CD4-positive, alpha-beta T cell (primary cell): Measurements from ENCODE around the gene FAM184A. TPM values are rescaled to one million over a fixed set of nuclear protein-coding genes. Genes with fewer than 3 reads are reported as not detected.
A peak's percentile ranks its signal among the peaks of the same experiment; 100 is the strongest.

Experiments used
- ATAC-seq: fragments of 200-7000 bp; cut with Tn5 transposase; one replicate; pipeline ENCODE4 v1.10.0; 2022; ENCODE audit warnings: mild to moderate bottlenecking; ENCODE audit not compliant: poor library complexity
- CTCF ChIA-PET: fragments of 350-600 bp; sonication (Branson Sonifier 250); formaldehyde crosslinking; loops from one replicate; lab custom pipeline; 2021; ENCODE audit warnings: antibody characterized with exemption, inconsistent platforms; lab: Charles Lee
- POLR2A ChIA-PET: fragments of 350-600 bp; sonication (Branson Sonifier 250); formaldehyde crosslinking; loops from one replicate; lab custom pipeline; 2021; ENCODE audit warnings: antibody characterized with exemption, inconsistent platforms; lab: Charles Lee
- DNase-seq, 14 experiments: peaks; one replicate each; pipeline ENCODE4 v3.0.0-alpha.2; 2013 to 2020; ENCODE audit warnings: mixed read lengths in 2 of 14
- H3K27ac ChIP-seq, 2 donors: one replicate each; pipeline versions ENCODE4 v1.5.1 to v1.7.0; 2013; ENCODE audit warnings: low read length in 2 of 2, low read depth in 1 of 2, mild to moderate bottlenecking in 1 of 2
- H3K27me3 ChIP-seq, 2 experiments: 1 replicate in 1 of 2; 2 replicates in 1 of 2; pipeline versions ENCODE4 v1.6.1 to v1.7.0; 2013; ENCODE audit warnings: low read length in 2 of 2, control low read depth in 1 of 2, mild to moderate bottlenecking in 1 of 2, moderate library complexity in 1 of 2; ENCODE audit not compliant: insufficient read depth in 2 of 2, control insufficient read depth in 1 of 2
- H3K36me3 ChIP-seq: one replicate; pipeline ENCODE4 v1.6.1; 2013; ENCODE audit warnings: low read length, control low read depth; ENCODE audit not compliant: insufficient read depth
- H3K4me1 ChIP-seq: one replicate; pipeline ENCODE4 v1.6.1; 2013; ENCODE audit warnings: low read length, control low read depth; ENCODE audit not compliant: insufficient read depth
- H3K4me3 ChIP-seq: one replicate; pipeline ENCODE4 v1.5.1; 2013; ENCODE audit warnings: mild to moderate bottlenecking, low read length, moderate library complexity
- H3K9me3 ChIP-seq, 2 experiments: 1 replicate in 1 of 2; 2 replicates in 1 of 2; pipeline versions ENCODE4 v1.6.1 to v1.7.0; 2013; ENCODE audit warnings: low read length in 2 of 2, mild to moderate bottlenecking in 2 of 2, control low read depth in 1 of 2, moderate library complexity in 1 of 2; ENCODE audit not compliant: control insufficient read depth in 1 of 2, insufficient read depth in 1 of 2
- H3K27ac Mint-ChIP-seq: one replicate; pipeline ENCODE4 v1.8.0; 2020; ENCODE audit warnings: mixed read lengths
- H3K27me3 Mint-ChIP-seq: one replicate; pipeline ENCODE4 v1.8.0; 2021; ENCODE audit warnings: mixed read lengths
- H3K36me3 Mint-ChIP-seq: one replicate; pipeline ENCODE4 v1.8.0; 2021; ENCODE audit warnings: low read depth, mixed read lengths
- H3K4me1 Mint-ChIP-seq: one replicate; pipeline ENCODE4 v1.8.0; 2021; ENCODE audit warnings: low read depth, mixed read lengths
- H3K4me3 Mint-ChIP-seq: one replicate; pipeline ENCODE4 v1.8.0; 2020; ENCODE audit warnings: mild to moderate bottlenecking, mixed read lengths
- H3K9me3 Mint-ChIP-seq: one replicate; pipeline ENCODE4 v1.8.0; 2020; ENCODE audit warnings: mixed read lengths
- intact Hi-C, 2 experiments: fragments of 100-400 bp; cut with DNase I in 1 of 2; cut with micrococcal nuclease in 1 of 2; formaldehyde crosslinking; loops; one replicate each; pipeline versions ENCODE4 v1.15.1 to v1.9.0; 2023 to 2025; cut with DNase I, micrococcal nuclease
- total RNA-seq, 174 experiments: library from RNA in 2 of 174; stranded (reverse) in 2 of 174; gene quantifications; one replicate each; pipeline ENCODE4 v1.2.3 and lab custom pipeline; 2021 to 2026
- TF ChIP-seq, protein P1 (sequence below): fragments of 200-600 bp; IDR thresholded peaks from one replicate; pipeline ENCODE4 v1.8.0; 2022; ENCODE audit warnings: antibody characterized with exemption, mild to moderate bottlenecking

FAM184A gene
- total RNA-seq, 2 experiments from 2014 or later, result 2.9 to 3.3 TPM

DNA sequence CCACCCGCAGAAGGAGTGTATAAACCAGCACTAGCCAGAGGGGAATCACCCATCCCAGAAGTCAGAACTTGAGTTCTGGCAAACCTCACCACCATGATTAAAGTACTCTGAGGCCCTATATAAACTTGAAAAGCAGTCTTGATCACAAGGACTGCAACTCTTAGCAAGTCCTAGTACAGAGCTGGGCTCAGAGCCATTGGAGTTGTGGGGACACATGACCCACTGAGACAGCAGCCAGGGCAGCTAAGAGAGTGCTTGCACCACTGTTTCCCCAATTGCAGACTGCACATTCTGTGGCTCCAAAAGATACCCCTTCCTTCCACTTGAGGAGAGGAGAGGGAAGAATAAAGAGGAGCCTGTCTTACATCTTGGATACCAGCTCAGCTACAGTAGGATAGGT is 138.8 kb downstream of the FAM184A start:
- CTCF ChIA-PET, result no interaction called here
- DNase-seq (no peak), ATAC-seq (no peak)
- Histone ChIP-seq H3K27me3 (no peaks in the 10 kb centered on the region), H3K27ac (no peak overlapping the region), H3K4me3 (no peak overlapping the region), H3K9me3 (peaks cover 0 to 4% of the 10 kb centered on the region in 2 experiments), H3K4me1 (peaks cover 15% of the 10 kb centered on the region), H3K36me3 (no peaks in the 10 kb centered on the region)
- POLR2A ChIA-PET, result no interaction called here
- H3K27me3 Mint-ChIP-seq, result no peaks in the 10 kb centered on the region
- no peak overlapping the region for H3K4me3 Mint-ChIP-seq
- intact Hi-C loops, result loop anchor here in 1 of 2 experiments (10.0 kb wide), 1 partner anchor 405 kb away; the partner anchor contains the start of gene MAN1A1
- H3K36me3 Mint-ChIP-seq, result peaks cover 25% of the 10 kb centered on the region
- H3K9me3 Mint-ChIP-seq, result peaks cover 7% of the 10 kb centered on the region
- H3K27ac Mint-ChIP-seq, result no peak overlapping the region
- peaks cover 22% of the 10 kb centered on the region for H3K4me1 Mint-ChIP-seq
- TF ChIP-seq, protein P1, sequence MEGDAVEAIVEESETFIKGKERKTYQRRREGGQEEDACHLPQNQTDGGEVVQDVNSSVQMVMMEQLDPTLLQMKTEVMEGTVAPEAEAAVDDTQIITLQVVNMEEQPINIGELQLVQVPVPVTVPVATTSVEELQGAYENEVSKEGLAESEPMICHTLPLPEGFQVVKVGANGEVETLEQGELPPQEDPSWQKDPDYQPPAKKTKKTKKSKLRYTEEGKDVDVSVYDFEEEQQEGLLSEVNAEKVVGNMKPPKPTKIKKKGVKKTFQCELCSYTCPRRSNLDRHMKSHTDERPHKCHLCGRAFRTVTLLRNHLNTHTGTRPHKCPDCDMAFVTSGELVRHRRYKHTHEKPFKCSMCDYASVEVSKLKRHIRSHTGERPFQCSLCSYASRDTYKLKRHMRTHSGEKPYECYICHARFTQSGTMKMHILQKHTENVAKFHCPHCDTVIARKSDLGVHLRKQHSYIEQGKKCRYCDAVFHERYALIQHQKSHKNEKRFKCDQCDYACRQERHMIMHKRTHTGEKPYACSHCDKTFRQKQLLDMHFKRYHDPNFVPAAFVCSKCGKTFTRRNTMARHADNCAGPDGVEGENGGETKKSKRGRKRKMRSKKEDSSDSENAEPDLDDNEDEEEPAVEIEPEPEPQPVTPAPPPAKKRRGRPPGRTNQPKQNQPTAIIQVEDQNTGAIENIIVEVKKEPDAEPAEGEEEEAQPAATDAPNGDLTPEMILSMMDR, result no peak

DNA sequence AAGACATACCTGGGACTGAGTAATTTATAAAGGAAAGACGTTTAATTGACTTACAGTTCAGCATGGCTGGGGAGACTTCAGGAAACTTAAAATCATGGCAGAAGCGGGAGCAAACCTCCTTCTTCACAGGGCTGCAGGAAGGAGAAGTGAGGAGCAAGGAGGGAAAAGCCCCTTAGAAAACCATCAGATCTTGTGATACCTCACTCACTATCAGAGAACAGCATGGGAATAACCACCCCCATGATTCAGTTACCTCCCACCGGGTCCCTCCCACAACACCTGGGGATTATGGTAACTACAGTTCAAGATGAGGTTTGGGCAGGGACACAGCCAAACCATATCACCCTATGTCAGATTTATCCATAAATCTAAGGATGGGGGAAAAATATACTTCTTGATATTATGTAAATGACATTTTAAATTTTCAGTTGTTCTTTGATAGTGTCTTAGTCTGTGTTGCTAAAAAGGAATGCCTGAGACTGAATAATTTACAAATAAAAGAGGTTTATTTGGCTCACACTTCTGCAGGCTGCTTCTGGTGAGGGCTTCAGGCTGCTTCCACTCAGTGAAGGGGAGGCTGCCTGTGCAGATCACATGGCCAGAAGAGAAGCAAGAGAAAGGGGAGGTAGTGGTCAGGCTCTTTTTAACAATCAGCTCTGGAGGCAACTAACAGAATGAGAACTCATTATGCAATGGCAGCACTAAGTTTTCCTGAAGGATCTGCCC is 142.3 kb downstream of the FAM184A start:
- peak in 1 of 14 experiments; percentile 15 for DNase-seq
- ChIA-PET POLR2A (interaction anchor here (0.8 to 3.4 kb wide), 4 partner anchors 41 to 368 kb away, joined by 3 to 55 read pairs (median 10); partner anchors contain the start of genes ASF1A, CEP85L and FAM184A), CTCF (no interaction called here)
- Mint-ChIP-seq H3K27me3 (no peaks in the 10 kb centered on the region), H3K9me3 (no peaks in the 10 kb centered on the region), H3K4me3 (peak overlapping the region; percentile 91), H3K36me3 (peaks cover 32% of the 10 kb centered on the region), H3K4me1 (peaks cover 47% of the 10 kb centered on the region), H3K27ac (peak overlapping the region; percentile 88)
- intact Hi-C loops, result loop anchor here (2.0 to 10.0 kb wide), 2 partner anchors 41 to 409 kb away; partner anchors contain the start of genes ASF1A (in 1 of the 2) and MAN1A1 (in 1 of the 2)
- Histone ChIP-seq H3K4me1 (peaks cover 19% of the 10 kb centered on the region), H3K9me3 (no peaks in the 10 kb centered on the region), H3K27ac (no peak overlapping the region), H3K4me3 (no peak overlapping the region), H3K36me3 (peaks cover 11% of the 10 kb centered on the region), H3K27me3 (no peaks in the 10 kb centered on the region)
- no peak for ATAC-seq
- TF ChIP-seq, protein P1, result no peak

DNA sequence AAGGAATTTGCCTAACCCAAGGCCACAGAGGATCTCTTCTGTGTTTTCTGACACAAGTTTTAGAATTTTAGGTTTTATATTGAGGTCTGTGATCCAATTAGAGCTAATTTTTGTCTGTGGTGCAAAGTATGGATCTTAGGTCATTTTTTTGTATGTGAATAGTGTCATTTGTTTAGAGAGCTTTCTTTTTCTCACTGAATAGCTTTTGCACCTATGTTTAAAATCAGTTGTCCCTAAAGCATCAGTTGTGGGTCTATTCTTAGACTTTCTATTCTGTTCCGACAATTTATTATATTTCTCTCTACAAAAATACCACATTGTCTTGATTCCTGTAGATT is 143.2 kb downstream of the FAM184A start:
- intact Hi-C loops, result loop anchor here (2.0 to 10.0 kb wide), 2 partner anchors 40 to 410 kb away; partner anchors contain the start of genes ASF1A (in 1 of the 2) and MAN1A1 (in 1 of the 2)

More for the DNA sequence above, 143.2 kb downstream of the FAM184A start:
- peak overlapping the region; percentile 92 for H3K4me3 ChIP-seq
- ChIA-PET POLR2A (interaction anchor here (0.8 to 3.4 kb wide), 10 partner anchors 40 to 367 kb away, joined by 3 to 55 read pairs (median 4); partner anchors contain the start of genes ASF1A, CEP85L and FAM184A), CTCF (interaction anchor here (1.3 to 2.3 kb wide), 2 partner anchors 39 to 143 kb away, joined by 3 to 9 read pairs; no protein-coding TSS in a partner anchor)
- peaks cover 19% of the 10 kb centered on the region for H3K36me3 ChIP-seq
- Mint-ChIP-seq H3K27ac (peak overlapping the region; percentile 88), H3K27me3 (no peaks in the 10 kb centered on the region), H3K4me3 (peak overlapping the region; percentile 91), H3K4me1 (peaks cover 53% of the 10 kb centered on the region), H3K9me3 (no peaks in the 10 kb centered on the region), H3K36me3 (peaks cover 40% of the 10 kb centered on the region)
- ATAC-seq, result no peak
- TF ChIP-seq, protein P1, result no peak
- no peaks in the 10 kb centered on the region for H3K9me3 ChIP-seq
- peaks cover 19% of the 10 kb centered on the region for H3K4me1 ChIP-seq
- peak overlapping the region; percentile 41 to 44 for H3K27ac ChIP-seq
- DNase-seq, result no peak
- no peaks in the 10 kb centered on the region for H3K27me3 ChIP-seq
